ENCODE results near the gene AP1B1. TPM values are rescaled to one million over a fixed set of nuclear protein-coding genes. Genes with fewer than 3 reads are reported as not detected.

Gene AP1B1
- total and polyA plus RNA-seq, 2 donors (not counting 1 experiment from before 2014, with no cell fraction given): 139 to 174 TPM

- no peaks in the 10 kb centered on the region for H3K79me2 ChIP-seq (ENCODE audit: control insufficient read depth, insufficient read depth, low read length)
- 89% methylated on average over 7 of the region's 9 CpGs for WGBS (ENCODE audit: insufficient coverage)
- intact Hi-C loops (cut with micrococcal nuclease): no loop called here
- no peak overlapping the region for H3K9ac ChIP-seq (ENCODE audit: low read length)
- H3K4me1 ChIP-seq (ENCODE audit: control insufficient read depth in 2 of 2, insufficient read depth in 2 of 2, low read length in 2 of 2): no peaks in the 10 kb centered on the region
- no peak overlapping the region for H3K4me3 ChIP-seq (ENCODE audit: control extremely low read depth in 1 of 5, extremely low read depth in 1 of 5, insufficient read depth in 1 of 5, low read depth in 2 of 5, low read length in 4 of 5)
- no peaks in the 10 kb centered on the region for H3K4me1 Mint-ChIP-seq
- H3K9me3 ChIP-seq (ENCODE audit: control extremely low read depth in 1 of 3, control insufficient read depth in 2 of 3, insufficient read depth in 1 of 3, low read length in 2 of 3): no peaks in the 10 kb centered on the region
- DNase-seq: no peak
- H3K36me3 ChIP-seq (replicated peaks in 1 of 2; ENCODE audit: control extremely low read depth in 1 of 2, control insufficient read depth in 1 of 2, extremely low read depth in 1 of 2, insufficient read depth in 2 of 2, low read length in 1 of 2): peaks cover 0 to 80% of the 10 kb centered on the region in 2 experiments
- H3K27me3 Mint-ChIP-seq: no peaks in the 10 kb centered on the region
- no peak overlapping the region for H3K27ac Mint-ChIP-seq
- H3K9me3 Mint-ChIP-seq (ENCODE audit: insufficient read depth): no peaks in the 10 kb centered on the region
- ChIA-PET CTCF (no interaction called here), POLR2A (interaction anchor here (0.6 kb wide), 1 partner anchor 519 kb away, joined by 3 read pairs; no protein-coding TSS in a partner anchor)
- no peak overlapping the region for H3K27ac ChIP-seq (ENCODE audit: low read length in 2 of 2)
- H4K20me1 ChIP-seq (ENCODE audit: control insufficient read depth, insufficient read depth, low read length, poor library complexity, severe bottlenecking): peaks cover 51% of the 10 kb centered on the region
- TF ChIP-seq EZH2 (IDR thresholded peaks at IDR 0.05; ENCODE audit: borderline replicate concordance, insufficient read depth, low read depth, low read length, poor library complexity, severe bottlenecking) (no peak), CTCF (IDR thresholded peaks at IDR 0.05) (no peak)
- no peak overlapping the region for H3K4me2 ChIP-seq (replicated peaks; ENCODE audit: low read depth, low read length, poor library complexity, severe bottlenecking)
- no peak overlapping the region for H3K4me3 Mint-ChIP-seq
- H3K27me3 ChIP-seq (replicated peaks in 1 of 4; ENCODE audit: control extremely low read depth in 1 of 4, control insufficient read depth in 3 of 4, insufficient read depth in 4 of 4, low read length in 3 of 4): no peaks in the 10 kb centered on the region
- H2AFZ ChIP-seq (ENCODE audit: insufficient read depth, low read depth, low read length, poor library complexity, severe bottlenecking): no peak overlapping the region
- ATAC-seq (ENCODE audit: low read depth): no peak
Observed at GRCh38 chr22:29330753-29331152, 57.6 kb downstream of the AP1B1 start.

- Mint-ChIP-seq H3K9me3 (ENCODE audit: insufficient read depth) (no peaks in the 10 kb centered on the region), H3K27me3 (no peaks in the 10 kb centered on the region), H3K27ac (no peak overlapping the region), H3K4me1 (no peaks in the 10 kb centered on the region), H3K4me3 (no peak overlapping the region)
- CTCF ChIA-PET: no interaction called here
- TF ChIP-seq EZH2 (IDR thresholded peaks at IDR 0.05; ENCODE audit: borderline replicate concordance, insufficient read depth, low read depth, low read length, poor library complexity, severe bottlenecking) (no peak), CTCF (IDR thresholded peaks at IDR 0.05) (no peak)
- Histone ChIP-seq H2AFZ (ENCODE audit: insufficient read depth, low read depth, low read length, poor library complexity, severe bottlenecking) (no peak overlapping the region), H3K27me3 (replicated peaks in 1 of 4; ENCODE audit: control extremely low read depth in 1 of 4, control insufficient read depth in 3 of 4, insufficient read depth in 4 of 4, low read length in 3 of 4) (no peaks in the 10 kb centered on the region), H3K4me3 (ENCODE audit: control extremely low read depth in 1 of 5, extremely low read depth in 1 of 5, insufficient read depth in 1 of 5, low read depth in 2 of 5, low read length in 4 of 5) (no peak overlapping the region), H3K4me2 (replicated peaks; ENCODE audit: low read depth, low read length, poor library complexity, severe bottlenecking) (no peak overlapping the region), H3K9me3 (ENCODE audit: control extremely low read depth in 1 of 3, control insufficient read depth in 2 of 3, insufficient read depth in 1 of 3, low read length in 2 of 3) (no peaks in the 10 kb centered on the region), H3K79me2 (ENCODE audit: control insufficient read depth, insufficient read depth, low read length) (no peaks in the 10 kb centered on the region), H3K4me1 (ENCODE audit: control insufficient read depth in 2 of 2, insufficient read depth in 2 of 2, low read length in 2 of 2) (no peaks in the 10 kb centered on the region), H3K27ac (ENCODE audit: low read length in 2 of 2) (no peak overlapping the region), H3K36me3 (replicated peaks in 1 of 2; ENCODE audit: control extremely low read depth in 1 of 2, control insufficient read depth in 1 of 2, extremely low read depth in 1 of 2, insufficient read depth in 2 of 2, low read length in 1 of 2) (peaks cover 0 to 75% of the 10 kb centered on the region in 2 experiments), H3K9ac (ENCODE audit: low read length) (no peak overlapping the region), H4K20me1 (ENCODE audit: control insufficient read depth, insufficient read depth, low read length, poor library complexity, severe bottlenecking) (peaks cover 46% of the 10 kb centered on the region)
- intact Hi-C loops (cut with micrococcal nuclease): no loop called here
- WGBS (ENCODE audit: insufficient coverage): 99% methylated on average over 19 of the region's 19 CpGs
- no peak for DNase-seq
- no peak for ATAC-seq (ENCODE audit: low read depth)
- POLR2A ChIA-PET: interaction anchor here (0.6 kb wide), 1 partner anchor 520 kb away, joined by 3 read pairs; no protein-coding TSS in a partner anchor
Observed at GRCh38 chr22:29330291-29330690, 58.1 kb downstream of the AP1B1 start.

All from B cell (primary cell).